ENCODE results near the gene RASSF5. TPM values are rescaled to one million over a fixed set of nuclear protein-coding genes. Genes with fewer than 3 reads are reported as not detected.

Gene RASSF5
- total RNA-seq, 1 donor from 2014 or later: 28.5 TPM

DNA sequence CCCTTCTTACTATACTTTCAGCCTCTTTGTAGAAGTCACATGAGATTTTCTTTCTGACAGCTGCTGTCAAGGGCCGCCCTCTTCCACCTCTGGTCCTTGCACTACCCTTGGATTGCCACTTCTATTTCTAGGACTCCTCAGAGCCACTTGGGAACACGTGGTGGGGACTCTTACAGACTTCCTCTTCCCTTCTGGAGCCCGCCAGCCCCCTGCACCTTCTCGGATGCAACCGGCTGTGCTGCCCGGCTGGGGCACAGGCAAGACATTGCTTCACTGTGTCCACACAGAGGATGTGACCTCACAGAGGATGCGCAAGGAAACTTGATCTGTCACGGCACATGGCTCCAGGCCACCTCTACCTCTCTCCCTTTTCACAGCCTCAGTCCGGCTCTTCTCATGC, 39.4 kb upstream of the RASSF5 start:
- H3K4me3 ChIP-seq: no peak overlapping the region
- H3K27ac ChIP-seq: no peak overlapping the region
- intact Hi-C loops (cut with DNase I): no loop called here
- TF ChIP-seq, protein P1, sequence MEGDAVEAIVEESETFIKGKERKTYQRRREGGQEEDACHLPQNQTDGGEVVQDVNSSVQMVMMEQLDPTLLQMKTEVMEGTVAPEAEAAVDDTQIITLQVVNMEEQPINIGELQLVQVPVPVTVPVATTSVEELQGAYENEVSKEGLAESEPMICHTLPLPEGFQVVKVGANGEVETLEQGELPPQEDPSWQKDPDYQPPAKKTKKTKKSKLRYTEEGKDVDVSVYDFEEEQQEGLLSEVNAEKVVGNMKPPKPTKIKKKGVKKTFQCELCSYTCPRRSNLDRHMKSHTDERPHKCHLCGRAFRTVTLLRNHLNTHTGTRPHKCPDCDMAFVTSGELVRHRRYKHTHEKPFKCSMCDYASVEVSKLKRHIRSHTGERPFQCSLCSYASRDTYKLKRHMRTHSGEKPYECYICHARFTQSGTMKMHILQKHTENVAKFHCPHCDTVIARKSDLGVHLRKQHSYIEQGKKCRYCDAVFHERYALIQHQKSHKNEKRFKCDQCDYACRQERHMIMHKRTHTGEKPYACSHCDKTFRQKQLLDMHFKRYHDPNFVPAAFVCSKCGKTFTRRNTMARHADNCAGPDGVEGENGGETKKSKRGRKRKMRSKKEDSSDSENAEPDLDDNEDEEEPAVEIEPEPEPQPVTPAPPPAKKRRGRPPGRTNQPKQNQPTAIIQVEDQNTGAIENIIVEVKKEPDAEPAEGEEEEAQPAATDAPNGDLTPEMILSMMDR (IDR thresholded peaks at IDR 0.05): no peak
- TF ChIP-seq POLR2A (IDR thresholded peaks at IDR 0.05) (no peak), POLR2AphosphoS5 (IDR thresholded peaks at IDR 0.05; ENCODE audit: insufficient read depth in 1 of 2, low read depth in 1 of 2) (peak in 1 of 2 donors; percentile 21)
- DNase-seq (ENCODE audit: extremely low spot score in 2 of 2): no peak
- no peaks in the 10 kb centered on the region for H3K36me3 ChIP-seq
- no peaks in the 10 kb centered on the region for H3K27me3 ChIP-seq
- H3K4me1 ChIP-seq: peaks cover 49% of the 10 kb centered on the region
- H3K9me3 ChIP-seq: no peaks in the 10 kb centered on the region

DNA sequence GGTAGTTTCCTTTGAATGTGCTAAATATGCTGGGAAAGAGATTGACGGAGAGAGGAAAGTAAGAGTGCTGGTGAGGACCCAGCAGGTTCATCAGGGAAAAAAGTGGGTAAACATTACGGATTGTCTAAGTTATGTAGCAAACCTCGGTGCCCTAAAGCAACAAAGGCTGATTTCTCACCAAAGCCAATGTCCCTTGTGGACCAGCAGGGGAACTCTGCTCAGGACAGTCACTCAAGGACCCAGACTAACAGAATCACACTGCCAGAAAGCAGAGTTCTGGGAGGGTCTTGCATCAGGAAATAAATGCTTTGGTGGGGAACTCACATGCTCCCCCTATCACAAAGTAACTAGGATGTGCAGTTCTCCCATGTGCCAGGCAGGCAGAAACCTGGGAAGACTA, 38.8 kb upstream of the RASSF5 start:
- H3K9me3 ChIP-seq: no peaks in the 10 kb centered on the region
- DNase-seq (ENCODE audit: extremely low spot score in 2 of 2): no peak
- intact Hi-C loops (cut with DNase I): no loop called here
- H3K4me3 ChIP-seq: no peak overlapping the region
- peaks cover 47% of the 10 kb centered on the region for H3K4me1 ChIP-seq
- H3K27me3 ChIP-seq: no peaks in the 10 kb centered on the region
- H3K27ac ChIP-seq: no peak overlapping the region
- TF ChIP-seq POLR2AphosphoS5 (IDR thresholded peaks at IDR 0.05; ENCODE audit: insufficient read depth in 1 of 2, low read depth in 1 of 2): no peak
- TF ChIP-seq, protein P1 (IDR thresholded peaks at IDR 0.05): no peak
- no peak for TF ChIP-seq POLR2A (IDR thresholded peaks at IDR 0.05)
- H3K36me3 ChIP-seq: no peaks in the 10 kb centered on the region

DNA sequence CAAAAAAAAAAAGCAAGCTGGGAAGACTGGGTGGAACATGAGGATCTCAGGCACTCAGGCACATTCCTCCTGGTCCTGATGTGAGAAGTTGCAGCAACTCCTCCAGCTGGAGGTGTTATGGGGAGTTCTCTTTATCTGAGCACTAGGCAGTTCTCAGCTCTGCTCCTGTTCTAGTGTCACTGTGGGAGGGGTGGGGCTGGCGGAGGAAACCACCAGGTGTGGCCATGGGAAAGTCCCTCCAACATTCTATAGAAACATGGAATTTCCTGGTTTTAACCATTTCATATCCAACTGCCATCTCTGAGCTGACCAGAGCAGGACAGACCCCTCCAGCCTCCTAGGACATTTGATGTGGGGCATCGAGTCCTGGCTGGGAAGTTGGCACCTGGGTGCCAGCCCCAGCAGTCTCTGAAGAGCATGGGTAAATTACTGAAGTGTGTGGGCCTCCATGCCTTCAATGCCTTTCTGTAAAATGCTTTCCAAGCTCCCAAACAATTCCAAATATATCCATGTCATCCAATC, 37.9 kb upstream of the RASSF5 start:
- intact Hi-C loops (cut with DNase I): no loop called here
- H3K27ac ChIP-seq: no peak overlapping the region
- peaks cover 38% of the 10 kb centered on the region for H3K4me1 ChIP-seq
- no peak for DNase-seq (ENCODE audit: extremely low spot score in 2 of 2)
- H3K27me3 ChIP-seq: no peaks in the 10 kb centered on the region
- no peak for TF ChIP-seq POLR2A (IDR thresholded peaks at IDR 0.05)
- no peak for TF ChIP-seq POLR2AphosphoS5 (IDR thresholded peaks at IDR 0.05; ENCODE audit: insufficient read depth in 1 of 2, low read depth in 1 of 2)
- TF ChIP-seq, protein P1 (IDR thresholded peaks at IDR 0.05): no peak
- no peaks in the 10 kb centered on the region for H3K9me3 ChIP-seq
- peak overlapping the region in 1 of 2 donors; percentile 54 for H3K4me3 ChIP-seq
- H3K36me3 ChIP-seq: peaks cover 0 to 2% of the 10 kb centered on the region in 2 donors

DNA sequence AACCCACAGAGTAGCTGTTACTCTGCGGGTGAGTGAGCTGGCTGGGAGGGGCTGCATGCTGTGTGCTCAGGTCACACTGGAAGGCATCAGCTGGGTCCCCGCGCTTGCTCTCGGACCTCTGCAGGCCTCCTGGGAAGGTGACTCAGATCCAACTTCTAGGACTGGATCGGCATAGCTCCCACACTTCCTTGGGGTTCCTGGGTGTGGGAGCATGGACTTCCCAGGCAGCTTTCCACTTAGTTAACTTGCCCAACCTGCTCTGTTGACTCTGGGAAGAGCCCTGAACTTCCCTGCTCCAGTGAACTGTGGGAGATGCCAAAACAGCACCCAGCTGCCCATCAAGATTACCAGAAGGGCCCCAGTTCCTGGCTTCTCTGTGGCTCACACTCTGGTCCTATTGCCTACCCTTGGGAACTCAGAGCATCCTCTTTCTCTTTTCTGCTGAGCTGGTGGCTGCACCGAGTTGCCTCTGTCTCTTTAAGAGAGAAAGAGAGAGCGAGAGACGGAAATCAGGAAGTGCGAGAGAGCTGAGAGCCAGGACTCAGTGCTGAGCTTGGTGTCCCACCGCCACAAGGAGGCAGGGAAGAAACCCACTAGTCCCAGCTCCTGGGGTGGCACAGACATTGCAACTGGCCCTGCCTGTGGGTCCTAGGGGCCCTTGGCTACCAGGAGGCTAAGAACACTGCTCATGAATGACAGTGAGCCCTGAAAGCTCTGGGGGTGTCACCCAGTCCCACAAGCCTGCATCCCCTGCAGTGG, 37.2 kb upstream of the RASSF5 start, which contains the start of gene IKBKE:
Gene IKBKE, plus strand, starts transcription at position 544 of the 759 bp plus-strand sequence. CDS start 2,752 bp downstream, outside the sequence.
- peak within 1 kb of the TSS; percentile 40 for H3K27ac ChIP-seq
- H3K4me1 ChIP-seq: peaks cover 33% of the 10 kb centered on the region
- peaks cover 0 to 5% of the 10 kb centered on the region in 2 donors for H3K36me3 ChIP-seq
- DNase-seq (ENCODE audit: extremely low spot score in 2 of 2): no peak
- TF ChIP-seq POLR2AphosphoS5 (IDR thresholded peaks at IDR 0.05; ENCODE audit: insufficient read depth in 1 of 2, low read depth in 1 of 2) (no peak), POLR2A (IDR thresholded peaks at IDR 0.05) (no peak)
- TF ChIP-seq, protein P1 (IDR thresholded peaks at IDR 0.05): no peak
- intact Hi-C loops (cut with DNase I): no loop called here
- no peaks in the 10 kb centered on the region for H3K27me3 ChIP-seq
- H3K9me3 ChIP-seq: no peaks in the 10 kb centered on the region
- peak within 1 kb of the TSS; percentile 51 to 54 for H3K4me3 ChIP-seq
